AG09309 (cell line): ENCODE results near the gene UNC93A.
"Not testable (repeated sequence)": the region's sequence is repeated elsewhere in the genome, so short reads cannot be mapped to it uniquely, and the experiment has no call there.

Experiments
- DNase-seq: peaks from one replicate; pipeline ENCODE4 v3.0.0-alpha.2; 2010; ENCODE audit warnings: low read depth
- H3K4me3 ChIP-seq: 2 replicates; pipeline ENCODE4 v1.5.1; 2011; ENCODE audit warnings: mild to moderate bottlenecking, low read depth, low read length, moderate library complexity; ENCODE audit not compliant: control insufficient read depth
- TF ChIP-seq, protein P1 (sequence below): IDR thresholded peaks from 2 replicates; pipeline ENCODE4 v1.5.1; 2011; ENCODE audit warnings: mild to moderate bottlenecking, low read depth, low read length, inconsistent platforms; ENCODE audit not compliant: insufficient read depth, control insufficient read depth; ENCODE audit errors: missing control alignments

The UNC93A gene

DNA sequence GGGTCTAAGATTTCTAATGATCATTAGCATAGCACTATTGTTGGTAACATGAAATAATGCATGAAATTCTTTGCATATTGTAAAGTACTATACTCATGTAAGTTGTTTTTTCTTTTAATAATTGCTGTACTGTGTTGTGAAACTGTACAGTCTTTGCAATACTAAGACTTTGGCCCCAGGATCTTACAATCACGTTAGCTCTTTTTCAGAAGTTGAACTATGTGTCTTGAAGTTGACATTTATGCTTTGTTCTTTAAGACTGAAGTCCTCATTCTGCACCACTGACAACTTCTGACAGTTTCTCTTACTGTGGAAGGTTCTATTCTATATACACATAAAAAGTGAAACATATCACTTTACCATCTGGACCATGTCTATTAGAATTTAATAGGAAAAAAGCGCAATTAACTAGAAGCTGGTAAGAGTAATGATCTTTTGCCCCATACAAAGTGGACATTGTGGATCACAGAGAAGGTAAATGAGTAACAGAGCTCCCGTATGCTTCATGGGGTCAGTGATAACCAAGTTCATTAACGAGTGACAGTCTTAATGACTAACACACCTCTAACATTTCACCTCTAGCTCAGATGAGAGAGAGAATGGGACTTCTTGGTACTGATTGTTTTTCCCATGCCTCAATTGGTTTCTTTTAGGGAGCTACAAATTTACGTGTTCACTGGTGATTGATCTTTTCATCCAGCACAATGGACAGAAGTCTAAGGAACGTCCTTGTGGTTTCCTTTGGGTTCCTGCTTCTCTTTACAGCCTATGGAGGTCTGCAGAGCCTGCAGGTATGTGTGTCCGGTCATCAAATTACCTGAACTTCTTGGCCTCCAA is at the start of gene UNC93A:
TSS of gene UNC93A (plus strand) at position 530 of the 837 bp plus-strand sequence. CDS start at position 705, 175 bp downstream.
- H3K4me3 ChIP-seq: no peak within 1 kb of the TSS
- DNase-seq: no peak
- TF ChIP-seq, protein P1, sequence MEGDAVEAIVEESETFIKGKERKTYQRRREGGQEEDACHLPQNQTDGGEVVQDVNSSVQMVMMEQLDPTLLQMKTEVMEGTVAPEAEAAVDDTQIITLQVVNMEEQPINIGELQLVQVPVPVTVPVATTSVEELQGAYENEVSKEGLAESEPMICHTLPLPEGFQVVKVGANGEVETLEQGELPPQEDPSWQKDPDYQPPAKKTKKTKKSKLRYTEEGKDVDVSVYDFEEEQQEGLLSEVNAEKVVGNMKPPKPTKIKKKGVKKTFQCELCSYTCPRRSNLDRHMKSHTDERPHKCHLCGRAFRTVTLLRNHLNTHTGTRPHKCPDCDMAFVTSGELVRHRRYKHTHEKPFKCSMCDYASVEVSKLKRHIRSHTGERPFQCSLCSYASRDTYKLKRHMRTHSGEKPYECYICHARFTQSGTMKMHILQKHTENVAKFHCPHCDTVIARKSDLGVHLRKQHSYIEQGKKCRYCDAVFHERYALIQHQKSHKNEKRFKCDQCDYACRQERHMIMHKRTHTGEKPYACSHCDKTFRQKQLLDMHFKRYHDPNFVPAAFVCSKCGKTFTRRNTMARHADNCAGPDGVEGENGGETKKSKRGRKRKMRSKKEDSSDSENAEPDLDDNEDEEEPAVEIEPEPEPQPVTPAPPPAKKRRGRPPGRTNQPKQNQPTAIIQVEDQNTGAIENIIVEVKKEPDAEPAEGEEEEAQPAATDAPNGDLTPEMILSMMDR: no peak

DNA sequence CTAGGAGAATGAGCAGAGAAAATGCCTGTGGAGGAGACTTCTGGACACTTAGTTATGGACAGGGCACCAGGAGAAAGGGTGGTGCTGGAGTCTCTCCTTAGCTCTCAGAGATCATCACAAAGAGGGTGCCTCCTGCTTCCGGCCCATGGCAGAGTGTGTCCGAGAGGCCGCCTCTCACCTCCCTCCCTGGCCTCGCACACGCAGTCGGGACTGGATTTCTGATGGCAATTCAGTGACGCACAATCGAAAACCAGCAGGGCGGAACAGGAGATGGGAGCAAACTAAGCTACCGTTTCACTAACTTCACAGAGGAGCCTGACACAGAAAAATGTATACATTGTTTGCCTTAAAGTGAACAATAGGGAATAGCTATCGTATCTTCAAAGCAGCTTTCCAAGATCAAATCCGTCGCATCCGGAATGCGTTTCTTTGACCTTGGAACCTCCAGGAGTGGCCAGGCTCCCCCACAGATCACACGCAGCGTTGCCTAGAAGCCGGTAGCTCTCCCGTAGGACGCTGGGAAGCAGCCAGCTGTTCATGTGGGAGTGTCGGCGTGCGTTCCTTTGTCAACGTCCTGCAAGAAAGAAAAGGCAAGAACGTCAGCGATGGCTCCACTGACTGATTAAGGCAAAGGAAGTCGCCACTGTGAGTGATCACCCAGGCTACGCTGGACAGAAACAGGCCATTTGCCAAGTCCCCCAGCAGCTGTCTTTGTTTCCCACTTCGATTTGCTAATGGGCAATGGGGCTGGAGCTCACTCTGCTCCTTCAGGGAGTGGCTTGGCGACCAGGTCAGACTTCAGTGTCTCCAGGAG is 49.6 kb upstream of the UNC93A start:
- not testable (repeated sequence) for DNase-seq, H3K4me3 ChIP-seq

DNA sequence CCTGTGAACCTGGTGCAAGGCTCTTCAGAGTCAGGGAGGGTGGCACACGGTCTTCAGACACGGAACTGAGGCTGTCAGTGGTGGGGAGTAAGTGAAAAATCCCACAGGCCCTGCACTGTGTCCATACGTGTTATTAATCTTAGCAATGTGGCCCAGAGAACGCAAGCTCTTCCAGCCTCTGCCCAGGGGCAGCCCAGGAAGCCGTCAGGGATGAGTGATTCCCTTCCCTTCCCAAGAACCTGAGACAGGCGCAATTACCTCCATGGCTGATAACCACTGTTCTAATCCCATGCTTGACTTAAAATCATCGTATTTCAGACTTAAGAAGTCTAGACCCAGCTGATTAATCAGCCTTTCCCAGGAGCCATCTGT is 49.0 kb upstream of the UNC93A start:
- not testable (repeated sequence) for H3K4me3 ChIP-seq, DNase-seq

DNA sequence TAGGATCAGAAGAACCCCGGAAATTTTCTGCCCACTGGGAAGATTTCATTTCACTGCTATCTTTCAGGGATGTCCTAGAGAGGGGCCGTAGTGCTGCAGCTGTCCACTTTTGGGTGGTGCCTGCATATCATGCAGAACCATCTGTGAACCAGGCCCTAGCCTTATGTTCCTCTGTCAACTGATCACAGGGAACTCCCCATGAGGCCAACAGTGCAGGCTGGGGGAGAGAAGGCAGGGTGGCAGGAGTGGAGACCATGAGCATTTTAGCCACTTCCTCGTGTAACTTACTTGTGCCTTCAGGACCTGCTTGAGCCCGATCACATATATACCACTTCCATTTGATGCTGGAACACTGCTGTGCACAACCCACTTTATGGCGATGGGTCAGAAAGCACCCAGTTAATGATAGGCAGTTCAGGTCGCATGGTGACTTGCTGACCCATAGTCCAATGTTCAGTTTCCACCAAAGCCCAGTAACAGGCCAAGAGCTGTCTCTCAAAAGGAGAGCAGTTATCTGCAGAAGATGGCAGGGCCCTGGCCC is 48.5 kb upstream of the UNC93A start:
- not testable (repeated sequence) for DNase-seq, H3K4me3 ChIP-seq

DNA sequence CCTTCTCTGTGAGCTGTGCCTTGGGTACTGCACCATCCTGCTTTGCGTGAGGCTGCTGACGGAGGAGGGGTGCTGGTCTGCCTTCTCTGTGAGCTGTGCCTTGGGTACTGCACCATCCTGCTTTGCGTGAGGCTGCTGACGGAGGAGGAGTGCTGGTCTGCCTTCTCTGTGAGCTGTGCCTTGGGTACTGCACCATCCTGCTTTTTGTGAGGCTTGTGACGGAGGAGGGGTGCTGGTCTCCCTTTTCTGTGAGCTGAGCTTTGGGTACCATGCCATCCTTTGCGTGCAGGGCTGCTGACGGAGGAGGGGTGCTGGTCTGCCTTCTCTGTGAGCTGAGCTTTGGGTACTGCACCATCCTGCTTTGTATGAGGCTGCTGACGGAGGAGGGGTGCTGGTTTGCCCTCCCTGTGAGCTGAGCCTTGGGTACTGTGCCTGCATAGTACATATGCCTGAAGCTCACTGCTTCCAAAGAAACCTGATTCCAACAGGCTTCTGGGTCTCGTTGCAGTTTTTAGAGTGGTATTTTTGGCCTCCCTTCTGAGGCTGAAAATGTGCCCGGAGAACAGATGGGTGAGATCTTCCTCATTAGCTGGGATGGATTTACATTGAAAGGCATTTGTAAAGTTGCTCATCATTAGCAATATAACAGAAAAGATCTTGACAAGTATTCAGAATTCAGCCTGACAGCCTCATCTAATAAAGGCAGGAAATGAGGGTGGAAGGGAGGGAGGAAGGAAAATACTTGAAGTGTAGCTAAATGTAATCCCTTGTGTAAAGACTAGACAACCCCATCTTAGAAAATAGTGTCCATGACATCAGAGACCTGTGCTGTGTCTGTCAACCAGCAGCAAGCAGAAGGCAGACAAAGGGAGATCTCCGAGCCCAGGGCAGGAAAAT is 46.8 kb upstream of the UNC93A start:
- H3K4me3 ChIP-seq: no peak overlapping the region
- no peak for DNase-seq
- TF ChIP-seq, protein P1: no peak

DNA sequence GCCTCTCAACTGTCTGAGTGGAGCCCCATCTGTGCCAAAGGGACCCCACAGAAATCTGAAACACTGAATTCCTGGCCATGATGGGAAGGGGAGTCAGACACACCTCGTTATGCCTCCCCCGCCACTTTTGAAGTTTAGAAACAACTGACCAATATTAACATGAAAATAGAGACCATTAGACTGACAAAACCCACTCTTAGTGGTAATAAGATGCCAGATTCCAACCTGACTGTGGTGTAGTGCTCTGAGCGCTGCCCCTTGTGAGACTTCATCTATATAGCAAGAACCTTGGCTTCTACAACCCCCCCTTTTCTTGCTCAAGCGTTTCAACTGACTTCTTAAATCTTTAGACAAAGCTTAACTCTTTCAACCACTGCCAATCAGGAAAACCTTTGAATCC is 46.1 kb upstream of the UNC93A start:
- no peak for DNase-seq
- TF ChIP-seq, protein P1: no peak

DNA sequence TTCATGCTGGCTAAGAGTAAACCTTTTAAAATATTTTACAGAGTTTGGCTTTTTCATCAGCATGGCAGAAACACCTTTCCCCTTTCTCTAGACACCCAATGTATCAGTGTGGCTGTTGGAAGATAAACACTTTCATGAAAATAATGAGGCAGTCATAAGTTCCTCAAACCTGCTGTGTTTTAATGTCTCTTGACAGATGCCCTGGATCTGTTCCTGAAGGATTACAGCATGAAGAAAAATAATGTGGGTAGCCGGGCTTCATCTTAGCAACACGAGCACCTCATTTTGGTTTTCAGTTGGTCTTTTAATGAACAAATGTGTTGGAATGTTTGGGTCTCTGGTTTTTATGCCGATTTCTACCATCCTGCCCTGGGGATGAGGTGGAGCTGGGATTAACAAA is 45.5 kb upstream of the UNC93A start:
- TF ChIP-seq, protein P1: no peak
- H3K4me3 ChIP-seq: no peak overlapping the region
- no peak for DNase-seq

More for the DNA sequence above, 46.1 kb upstream of the UNC93A start:
- H3K4me3 ChIP-seq: no peak overlapping the region
